Skeletal muscle cell (primary cell): ENCODE measurements around the gene PLCB1.

Experiments used
- DNase-seq: peaks from one replicate; pipeline ENCODE4 v3.0.0-alpha.2; 2010; ENCODE audit warnings: low read depth
- H3K4me3 ChIP-seq: 2 replicates; pipeline ENCODE4 v1.5.1; 2011; ENCODE audit warnings: low read depth, mild to moderate bottlenecking, control low read depth, low read length, moderate library complexity

Gene PLCB1

GRCh38 chr20:8228315-8228714 lies 96.2 kb downstream of the PLCB1 start:
- no peak for DNase-seq
- H3K4me3 ChIP-seq = no peak overlapping the region

GRCh38 chr20:8229090-8229489 lies 97.0 kb downstream of the PLCB1 start:
- H3K4me3 ChIP-seq = no peak overlapping the region
- no peak for DNase-seq

- DNase-seq = no peak
- no peak overlapping the region for H3K4me3 ChIP-seq
These were observed 99.0 kb downstream of the PLCB1 start for GRCh38 chr20:8231038-8231437.

GRCh38 chr20:8232332-8232731 lies 100.3 kb downstream of the PLCB1 start:
- H3K4me3 ChIP-seq = no peak overlapping the region

GRCh38 chr20:8234580-8234979 lies 102.5 kb downstream of the PLCB1 start:
- no peak for DNase-seq
- H3K4me3 ChIP-seq = no peak overlapping the region

More at GRCh38 chr20:8232332-8232731, 100.3 kb downstream of the PLCB1 start:
- no peak for DNase-seq

- H3K4me3 ChIP-seq = no peak overlapping the region
- DNase-seq = no peak
These were observed 110.0 kb downstream of the PLCB1 start for GRCh38 chr20:8242066-8242465.

GRCh38 chr20:8242827-8243724 lies 111.0 kb downstream of the PLCB1 start:
- no peak for DNase-seq
- H3K4me3 ChIP-seq = no peak overlapping the region

GRCh38 chr20:8244637-8245036 lies 112.6 kb downstream of the PLCB1 start:
- DNase-seq = peak; percentile 73
- H3K4me3 ChIP-seq = no peak overlapping the region

GRCh38 chr20:8246153-8246552 lies 114.1 kb downstream of the PLCB1 start:
- H3K4me3 ChIP-seq = no peak overlapping the region
- no peak for DNase-seq

GRCh38 chr20:8246716-8247115 lies 114.7 kb downstream of the PLCB1 start:
- no peak for DNase-seq
- no peak overlapping the region for H3K4me3 ChIP-seq

- DNase-seq = no peak
These were observed 116.0 kb downstream of the PLCB1 start for GRCh38 chr20:8248051-8248450.

GRCh38 chr20:8249634-8250033 lies 117.6 kb downstream of the PLCB1 start:
- no peak overlapping the region for H3K4me3 ChIP-seq
- no peak for DNase-seq

More at GRCh38 chr20:8248051-8248450, 116.0 kb downstream of the PLCB1 start:
- H3K4me3 ChIP-seq = no peak overlapping the region

GRCh38 chr20:8250539-8251200 lies 118.6 kb downstream of the PLCB1 start:
- no peak overlapping the region for H3K4me3 ChIP-seq

GRCh38 chr20:8251201-8251575 lies 119.1 kb downstream of the PLCB1 start:
- no peak overlapping the region for H3K4me3 ChIP-seq
- DNase-seq = no peak

More at GRCh38 chr20:8250539-8251200, 118.6 kb downstream of the PLCB1 start:
- no peak for DNase-seq

- DNase-seq = no peak
These were observed 123.0 kb downstream of the PLCB1 start for GRCh38 chr20:8254911-8255582.

GRCh38 chr20:8255945-8256632 lies 124.0 kb downstream of the PLCB1 start:
- DNase-seq = no peak
- no peak overlapping the region for H3K4me3 ChIP-seq

More at GRCh38 chr20:8254911-8255582, 123.0 kb downstream of the PLCB1 start:
- H3K4me3 ChIP-seq = no peak overlapping the region

GRCh38 chr20:8260837-8261251 lies 128.8 kb downstream of the PLCB1 start:
- DNase-seq = no peak
- H3K4me3 ChIP-seq = no peak overlapping the region

- H3K4me3 ChIP-seq = no peak overlapping the region
- DNase-seq = no peak
These were observed 130.7 kb downstream of the PLCB1 start for GRCh38 chr20:8262721-8263120.

- H3K4me3 ChIP-seq = no peak overlapping the region
- no peak for DNase-seq
These were observed 133.5 kb downstream of the PLCB1 start for GRCh38 chr20:8265588-8265987.

GRCh38 chr20:8267009-8267408 lies 134.9 kb downstream of the PLCB1 start:
- no peak overlapping the region for H3K4me3 ChIP-seq
- DNase-seq = no peak
